Measurements from ENCODE around the gene CAMK2B.

CAMK2B gene

DNA sequence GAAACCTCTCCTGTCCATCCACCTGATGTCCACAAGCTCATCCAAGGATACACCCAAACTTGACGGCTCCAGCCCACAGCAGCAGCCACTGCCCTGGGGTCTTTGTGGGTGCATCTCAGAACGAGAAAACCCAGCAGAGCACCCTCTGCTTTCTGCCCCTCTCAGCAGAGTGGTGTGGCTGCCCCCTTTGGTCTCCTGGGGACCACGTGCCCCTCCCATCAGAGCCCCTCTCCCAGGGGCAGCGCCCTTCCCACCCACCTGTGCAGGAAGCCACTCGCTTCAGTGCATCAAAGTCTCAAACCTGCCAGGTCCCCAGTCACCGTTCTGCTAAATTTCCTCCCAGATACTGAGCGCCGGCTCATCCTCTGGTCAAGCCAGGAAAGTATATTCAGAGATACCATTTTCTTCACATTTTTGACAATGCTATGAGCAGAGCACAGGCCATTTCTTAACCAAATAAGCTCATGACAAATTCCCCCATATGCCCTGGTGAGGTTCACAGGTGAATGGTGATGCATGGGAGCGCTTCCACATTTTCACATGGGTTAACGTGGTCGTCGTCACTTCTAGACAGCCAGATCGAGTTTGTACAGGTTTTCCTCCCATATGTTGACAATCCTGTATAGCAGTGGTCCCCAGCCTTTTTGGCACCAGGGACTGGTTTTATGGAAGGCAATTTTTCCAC is 32.4 kb downstream of the CAMK2B start:
- no peak overlapping the region for H3K4ac ChIP-seq (ENCODE audit: low read depth, low read length)
- no peak overlapping the region for H2AK5ac ChIP-seq (ENCODE audit: low read length)
- H2BK5ac ChIP-seq (ENCODE audit: low read length), result no peak overlapping the region
- H3K9ac ChIP-seq (ENCODE audit: low read length), result no peak overlapping the region
- no peak overlapping the region for H3K23ac ChIP-seq (ENCODE audit: low read length)
- no peaks in the 10 kb centered on the region for H3K79me1 ChIP-seq (ENCODE audit: low read length)
- H3K79me2 ChIP-seq (ENCODE audit: control insufficient read depth, insufficient read depth, low read length), result no peaks in the 10 kb centered on the region
- DNase-seq, result no peak
- H4K5ac ChIP-seq (ENCODE audit: low read length), result no peak overlapping the region
- no CpG with 5 or more reads among the region's 13 CpGs for WGBS (ENCODE audit: extremely low coverage, insufficient coverage, low lambda C conversion rate)
- no peak overlapping the region for H3K4me2 ChIP-seq (ENCODE audit: low read length)
- no peaks in the 10 kb centered on the region for H3K36me3 ChIP-seq (ENCODE audit: control insufficient read depth, insufficient read depth, low read length)
- H2BK15ac ChIP-seq (replicated peaks; ENCODE audit: low read depth), result no peak overlapping the region
- no peaks in the 10 kb centered on the region for H3K27me3 ChIP-seq (ENCODE audit: insufficient read depth, low read length, poor library complexity)
- H3K4me1 ChIP-seq (ENCODE audit: control insufficient read depth, low read depth, low read length), result no peaks in the 10 kb centered on the region
- H3K27ac ChIP-seq (ENCODE audit: low read depth, low read length), result no peak overlapping the region
- H3K56ac ChIP-seq (ENCODE audit: low read length), result no peak overlapping the region
- H2BK120ac ChIP-seq (ENCODE audit: low read depth, low read length), result no peak overlapping the region
- H3K18ac ChIP-seq (ENCODE audit: low read length), result no peak overlapping the region
- H4K8ac ChIP-seq (ENCODE audit: low read depth, low read length), result no peak overlapping the region
- H3K4me3 ChIP-seq (ENCODE audit: low read length), result no peak overlapping the region

- Histone ChIP-seq H3K27ac (ENCODE audit: low read depth, low read length) (no peak overlapping the region), H3K79me1 (ENCODE audit: low read length) (no peaks in the 10 kb centered on the region), H3K27me3 (ENCODE audit: insufficient read depth, low read length, poor library complexity) (no peaks in the 10 kb centered on the region), H3K36me3 (ENCODE audit: control insufficient read depth, insufficient read depth, low read length) (no peaks in the 10 kb centered on the region), H3K18ac (ENCODE audit: low read length) (no peak overlapping the region), H3K4me1 (ENCODE audit: control insufficient read depth, low read depth, low read length) (no peaks in the 10 kb centered on the region), H3K4me3 (ENCODE audit: low read length) (no peak overlapping the region), H3K23ac (ENCODE audit: low read length) (no peak overlapping the region), H4K8ac (ENCODE audit: low read depth, low read length) (no peak overlapping the region), H2BK15ac (replicated peaks; ENCODE audit: low read depth) (no peak overlapping the region), H4K5ac (ENCODE audit: low read length) (no peak overlapping the region), H3K4ac (ENCODE audit: low read depth, low read length) (no peak overlapping the region), H2BK5ac (ENCODE audit: low read length) (no peak overlapping the region), H2BK120ac (ENCODE audit: low read depth, low read length) (no peak overlapping the region), H3K9ac (ENCODE audit: low read length) (no peak overlapping the region), H2AK5ac (ENCODE audit: low read length) (no peak overlapping the region), H3K79me2 (ENCODE audit: control insufficient read depth, insufficient read depth, low read length) (no peaks in the 10 kb centered on the region), H3K4me2 (ENCODE audit: low read length) (no peak overlapping the region), H3K56ac (ENCODE audit: low read length) (no peak overlapping the region)
- WGBS (ENCODE audit: extremely low coverage, insufficient coverage, low lambda C conversion rate), result no CpG with 5 or more reads among the region's 1 CpG
- DNase-seq, result no peak
Observed at GRCh38 chr7:44292420-44292817, 33.0 kb downstream of the CAMK2B start.

DNA sequence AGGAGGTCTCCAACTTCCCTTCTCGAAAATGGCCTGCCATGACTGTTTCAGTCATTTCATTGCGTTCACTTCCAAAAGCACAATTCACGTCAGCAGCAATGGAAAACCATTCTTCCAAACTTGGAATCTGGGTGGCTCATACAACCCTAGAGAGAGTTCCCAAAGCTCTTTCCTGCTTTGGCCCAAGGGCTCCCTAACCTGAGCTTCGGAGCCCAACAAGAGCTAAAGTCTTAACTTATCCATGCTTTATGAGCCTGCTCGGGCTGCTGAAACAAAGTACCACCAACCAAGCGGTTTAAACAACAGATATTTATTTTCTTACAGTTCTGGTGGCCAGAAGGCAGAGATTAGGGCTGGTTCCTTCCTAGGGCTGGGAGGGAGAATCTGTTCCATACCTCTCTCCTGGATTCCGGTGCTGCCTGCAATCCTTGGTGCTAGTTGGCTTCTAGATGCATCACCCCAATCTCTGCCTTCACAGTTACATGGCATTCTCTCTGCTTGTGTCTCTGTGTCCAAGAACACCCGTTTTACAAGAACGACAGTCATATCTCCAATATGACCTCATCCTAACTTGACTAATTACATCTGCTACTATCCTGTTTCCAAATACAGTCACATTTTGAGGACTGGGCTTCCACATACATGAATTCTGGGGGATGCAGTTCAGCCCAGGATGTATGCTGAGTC is 33.5 kb downstream of the CAMK2B start:
- Histone ChIP-seq H3K27ac (ENCODE audit: low read depth, low read length) (no peak overlapping the region), H3K4me2 (ENCODE audit: low read length) (no peak overlapping the region), H3K79me2 (ENCODE audit: control insufficient read depth, insufficient read depth, low read length) (no peaks in the 10 kb centered on the region), H3K18ac (ENCODE audit: low read length) (no peak overlapping the region), H2BK5ac (ENCODE audit: low read length) (no peak overlapping the region), H3K23ac (ENCODE audit: low read length) (no peak overlapping the region), H3K36me3 (ENCODE audit: control insufficient read depth, insufficient read depth, low read length) (no peaks in the 10 kb centered on the region), H2BK120ac (ENCODE audit: low read depth, low read length) (no peak overlapping the region), H2BK15ac (replicated peaks; ENCODE audit: low read depth) (no peak overlapping the region), H3K4me3 (ENCODE audit: low read length) (no peak overlapping the region), H3K79me1 (ENCODE audit: low read length) (no peaks in the 10 kb centered on the region), H4K8ac (ENCODE audit: low read depth, low read length) (no peak overlapping the region), H3K27me3 (ENCODE audit: insufficient read depth, low read length, poor library complexity) (no peaks in the 10 kb centered on the region), H3K4ac (ENCODE audit: low read depth, low read length) (no peak overlapping the region), H2AK5ac (ENCODE audit: low read length) (no peak overlapping the region), H4K5ac (ENCODE audit: low read length) (no peak overlapping the region), H3K9ac (ENCODE audit: low read length) (no peak overlapping the region), H3K56ac (ENCODE audit: low read length) (no peak overlapping the region), H3K4me1 (ENCODE audit: control insufficient read depth, low read depth, low read length) (no peaks in the 10 kb centered on the region)
- WGBS (ENCODE audit: extremely low coverage, insufficient coverage, low lambda C conversion rate), result no CpG with 5 or more reads among the region's 9 CpGs
- no peak for DNase-seq

- Histone ChIP-seq H3K27me3 (ENCODE audit: insufficient read depth, low read length, poor library complexity) (no peaks in the 10 kb centered on the region), H3K27ac (ENCODE audit: low read depth, low read length) (no peak overlapping the region), H3K23ac (ENCODE audit: low read length) (no peak overlapping the region), H3K56ac (ENCODE audit: low read length) (no peak overlapping the region), H3K36me3 (ENCODE audit: control insufficient read depth, insufficient read depth, low read length) (no peaks in the 10 kb centered on the region), H3K4me1 (ENCODE audit: control insufficient read depth, low read depth, low read length) (no peaks in the 10 kb centered on the region), H2BK15ac (replicated peaks; ENCODE audit: low read depth) (no peak overlapping the region), H2BK5ac (ENCODE audit: low read length) (no peak overlapping the region), H2AK5ac (ENCODE audit: low read length) (no peak overlapping the region), H3K18ac (ENCODE audit: low read length) (no peak overlapping the region), H3K4ac (ENCODE audit: low read depth, low read length) (no peak overlapping the region), H3K79me2 (ENCODE audit: control insufficient read depth, insufficient read depth, low read length) (no peaks in the 10 kb centered on the region), H2BK120ac (ENCODE audit: low read depth, low read length) (no peak overlapping the region), H3K79me1 (ENCODE audit: low read length) (no peaks in the 10 kb centered on the region), H4K8ac (ENCODE audit: low read depth, low read length) (no peak overlapping the region), H3K4me3 (ENCODE audit: low read length) (no peak overlapping the region), H3K9ac (ENCODE audit: low read length) (no peak overlapping the region), H4K5ac (ENCODE audit: low read length) (no peak overlapping the region), H3K4me2 (ENCODE audit: low read length) (no peak overlapping the region)
- WGBS (ENCODE audit: extremely low coverage, insufficient coverage, low lambda C conversion rate), result no CpG with 5 or more reads among the region's 18 CpGs
- DNase-seq, result no peak
Observed at GRCh38 chr7:44291066-44291732, 34.2 kb downstream of the CAMK2B start.

GRCh38 chr7:44290252-44290620 is 35.2 kb downstream of the CAMK2B start:
- no CpG with 5 or more reads among the region's 12 CpGs for WGBS (ENCODE audit: extremely low coverage, insufficient coverage, low lambda C conversion rate)
- no peak for DNase-seq
- H3K79me2 ChIP-seq (ENCODE audit: control insufficient read depth, insufficient read depth, low read length), result no peaks in the 10 kb centered on the region
- H3K27me3 ChIP-seq (ENCODE audit: insufficient read depth, low read length, poor library complexity), result no peaks in the 10 kb centered on the region
- no peak overlapping the region for H3K23ac ChIP-seq (ENCODE audit: low read length)
- H3K56ac ChIP-seq (ENCODE audit: low read length), result no peak overlapping the region
- no peak overlapping the region for H4K8ac ChIP-seq (ENCODE audit: low read depth, low read length)
- no peak overlapping the region for H3K9ac ChIP-seq (ENCODE audit: low read length)
- H2BK120ac ChIP-seq (ENCODE audit: low read depth, low read length), result no peak overlapping the region
- H3K18ac ChIP-seq (ENCODE audit: low read length), result no peak overlapping the region
- H3K4me2 ChIP-seq (ENCODE audit: low read length), result no peak overlapping the region
- H3K4me3 ChIP-seq (ENCODE audit: low read length), result no peak overlapping the region
- H3K79me1 ChIP-seq (ENCODE audit: low read length), result no peaks in the 10 kb centered on the region
- H4K5ac ChIP-seq (ENCODE audit: low read length), result no peak overlapping the region
- H2BK5ac ChIP-seq (ENCODE audit: low read length), result no peak overlapping the region
- no peak overlapping the region for H3K4ac ChIP-seq (ENCODE audit: low read depth, low read length)
- no peaks in the 10 kb centered on the region for H3K36me3 ChIP-seq (ENCODE audit: control insufficient read depth, insufficient read depth, low read length)
- H3K27ac ChIP-seq (ENCODE audit: low read depth, low read length), result no peak overlapping the region
- no peak overlapping the region for H2BK15ac ChIP-seq (replicated peaks; ENCODE audit: low read depth)
- no peaks in the 10 kb centered on the region for H3K4me1 ChIP-seq (ENCODE audit: control insufficient read depth, low read depth, low read length)
- H2AK5ac ChIP-seq (ENCODE audit: low read length), result no peak overlapping the region
